ENCODE measurements around the gene ZMYND11.

Gene ZMYND11

DNA sequence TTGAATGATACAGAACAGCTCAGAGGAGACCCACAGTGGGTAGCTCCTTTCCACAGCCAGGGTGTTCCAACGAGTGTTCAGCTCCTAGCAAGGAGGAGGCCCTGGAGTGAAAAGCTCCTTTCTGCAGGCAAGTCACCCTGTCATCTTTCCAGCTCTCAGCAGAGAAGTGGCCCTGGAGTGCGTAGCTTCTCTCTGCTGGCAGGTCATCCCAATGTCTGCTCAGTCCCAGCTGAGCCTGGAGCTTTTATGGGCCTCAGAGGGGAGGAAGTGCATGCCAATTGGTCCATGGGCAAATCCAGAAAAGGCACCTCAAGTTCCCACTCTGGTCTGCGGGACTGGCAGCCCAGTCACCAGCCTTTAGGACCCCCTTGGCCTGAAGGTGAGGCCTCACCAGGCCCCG, 30.8 kb upstream of the ZMYND11 start:
- no peak for DNase-seq
- Histone ChIP-seq H3K4me3 (ENCODE audit: low read depth, low read length) (no peak overlapping the region), H3K4me1 (no peaks in the 10 kb centered on the region), H3K36me3 (no peaks in the 10 kb centered on the region), H3K9me3 (no peaks in the 10 kb centered on the region), H3K27me3 (no peaks in the 10 kb centered on the region)
- TF ChIP-seq, protein P1, sequence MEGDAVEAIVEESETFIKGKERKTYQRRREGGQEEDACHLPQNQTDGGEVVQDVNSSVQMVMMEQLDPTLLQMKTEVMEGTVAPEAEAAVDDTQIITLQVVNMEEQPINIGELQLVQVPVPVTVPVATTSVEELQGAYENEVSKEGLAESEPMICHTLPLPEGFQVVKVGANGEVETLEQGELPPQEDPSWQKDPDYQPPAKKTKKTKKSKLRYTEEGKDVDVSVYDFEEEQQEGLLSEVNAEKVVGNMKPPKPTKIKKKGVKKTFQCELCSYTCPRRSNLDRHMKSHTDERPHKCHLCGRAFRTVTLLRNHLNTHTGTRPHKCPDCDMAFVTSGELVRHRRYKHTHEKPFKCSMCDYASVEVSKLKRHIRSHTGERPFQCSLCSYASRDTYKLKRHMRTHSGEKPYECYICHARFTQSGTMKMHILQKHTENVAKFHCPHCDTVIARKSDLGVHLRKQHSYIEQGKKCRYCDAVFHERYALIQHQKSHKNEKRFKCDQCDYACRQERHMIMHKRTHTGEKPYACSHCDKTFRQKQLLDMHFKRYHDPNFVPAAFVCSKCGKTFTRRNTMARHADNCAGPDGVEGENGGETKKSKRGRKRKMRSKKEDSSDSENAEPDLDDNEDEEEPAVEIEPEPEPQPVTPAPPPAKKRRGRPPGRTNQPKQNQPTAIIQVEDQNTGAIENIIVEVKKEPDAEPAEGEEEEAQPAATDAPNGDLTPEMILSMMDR (IDR thresholded peaks at IDR 0.05; ENCODE audit: low read depth, low read length), result no peak

GRCh38 chr10:104862-105565, 30.2 kb upstream of the ZMYND11 start:
- H3K4me3 ChIP-seq (ENCODE audit: low read depth, low read length), result no peak overlapping the region
- H3K27me3 ChIP-seq, result no peaks in the 10 kb centered on the region
- H3K9me3 ChIP-seq, result no peaks in the 10 kb centered on the region
- DNase-seq, result no peak
- H3K36me3 ChIP-seq, result no peaks in the 10 kb centered on the region
- TF ChIP-seq, protein P1 (IDR thresholded peaks at IDR 0.05; ENCODE audit: low read depth, low read length), result no peak
- H3K4me1 ChIP-seq, result no peaks in the 10 kb centered on the region

GRCh38 chr10:105806-106205, 29.4 kb upstream of the ZMYND11 start:
- TF ChIP-seq, protein P1 (IDR thresholded peaks at IDR 0.05; ENCODE audit: low read depth, low read length), result no peak
- no peak overlapping the region for H3K4me3 ChIP-seq (ENCODE audit: low read depth, low read length)

GRCh38 chr10:106740-107139, 28.5 kb upstream of the ZMYND11 start:
- H3K27me3 ChIP-seq, result no peaks in the 10 kb centered on the region
- no peak for DNase-seq

More at GRCh38 chr10:105806-106205, 29.4 kb upstream of the ZMYND11 start:
- H3K36me3 ChIP-seq, result no peaks in the 10 kb centered on the region
- H3K4me1 ChIP-seq, result no peaks in the 10 kb centered on the region
- H3K9me3 ChIP-seq, result no peaks in the 10 kb centered on the region
- H3K27me3 ChIP-seq, result no peaks in the 10 kb centered on the region
- DNase-seq, result no peak

GRCh38 chr10:112246-112645, 23.0 kb upstream of the ZMYND11 start:
- Histone ChIP-seq H3K4me3 (ENCODE audit: low read depth, low read length) (no peak overlapping the region), H3K9me3 (no peaks in the 10 kb centered on the region), H3K36me3 (no peaks in the 10 kb centered on the region), H3K27me3 (no peaks in the 10 kb centered on the region), H3K4me1 (no peaks in the 10 kb centered on the region)
- TF ChIP-seq, protein P1 (IDR thresholded peaks at IDR 0.05; ENCODE audit: low read depth, low read length), result no peak
- DNase-seq, result no peak

More at GRCh38 chr10:106740-107139, 28.5 kb upstream of the ZMYND11 start:
- Histone ChIP-seq H3K4me1 (no peaks in the 10 kb centered on the region), H3K4me3 (ENCODE audit: low read depth, low read length) (no peak overlapping the region), H3K36me3 (no peaks in the 10 kb centered on the region), H3K9me3 (no peaks in the 10 kb centered on the region)
- TF ChIP-seq, protein P1 (IDR thresholded peaks at IDR 0.05; ENCODE audit: low read depth, low read length), result no peak

DNA sequence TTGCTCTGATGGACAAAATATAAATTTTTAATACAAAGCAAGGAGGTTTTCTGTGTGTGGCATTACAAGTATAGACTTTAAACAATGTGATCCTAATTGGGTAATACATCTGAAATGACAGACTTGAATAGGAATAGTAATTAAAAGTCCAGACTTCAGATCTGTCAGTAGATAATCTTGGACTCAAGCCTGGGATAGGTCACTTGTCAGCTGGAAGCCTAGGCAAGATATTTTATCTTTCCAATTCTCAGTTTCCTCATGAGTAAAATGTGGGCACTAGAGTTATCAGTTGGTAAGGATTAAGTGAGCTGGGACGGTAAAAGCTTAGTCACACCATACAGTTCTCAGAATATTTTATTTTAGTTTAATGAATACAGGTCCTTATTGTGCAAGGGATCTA, 10.4 kb upstream of the ZMYND11 start:
- Histone ChIP-seq H3K9me3 (no peaks in the 10 kb centered on the region), H3K4me1 (peaks cover 4% of the 10 kb centered on the region; the same call in 1 of the 2 replicates), H3K27me3 (peaks cover 3% of the 10 kb centered on the region; the same call in 1 of the 2 replicates), H3K4me3 (ENCODE audit: low read depth, low read length) (no peak overlapping the region), H3K36me3 (no peaks in the 10 kb centered on the region)
- no peak for DNase-seq
- TF ChIP-seq, protein P1 (IDR thresholded peaks at IDR 0.05; ENCODE audit: low read depth, low read length), result no peak
